HG02623 (cell line): ENCODE data around the gene WLS.

Source experiments
- ATAC-seq: cut with Tn5 transposase; IDR thresholded peaks from one replicate; pipeline ENCODE4 v1.9.1; 2021; ENCODE audit warnings: moderate library complexity; ENCODE audit not compliant: unreplicated experiment

Gene WLS

DNA sequence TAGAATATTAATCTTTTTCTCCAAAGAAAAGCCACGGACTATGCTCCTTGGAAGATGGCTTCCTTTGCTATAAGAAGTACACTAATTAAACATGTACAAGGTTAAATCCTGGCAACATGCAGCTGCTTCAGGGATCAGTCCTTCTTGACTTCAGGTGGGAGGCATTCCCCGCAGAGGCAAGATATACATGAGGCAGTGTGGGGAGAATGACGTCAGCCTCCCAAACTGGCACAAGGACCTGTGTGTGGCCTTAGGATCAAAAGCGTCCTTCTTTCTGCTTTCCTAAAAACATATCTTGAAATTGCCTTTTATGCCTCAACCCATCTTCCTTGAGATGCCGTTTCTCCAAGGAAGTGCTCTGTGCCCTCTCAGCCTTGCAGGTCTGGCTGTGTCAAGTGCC is 90.3 kb downstream of the WLS start:
- no peak for ATAC-seq

DNA sequence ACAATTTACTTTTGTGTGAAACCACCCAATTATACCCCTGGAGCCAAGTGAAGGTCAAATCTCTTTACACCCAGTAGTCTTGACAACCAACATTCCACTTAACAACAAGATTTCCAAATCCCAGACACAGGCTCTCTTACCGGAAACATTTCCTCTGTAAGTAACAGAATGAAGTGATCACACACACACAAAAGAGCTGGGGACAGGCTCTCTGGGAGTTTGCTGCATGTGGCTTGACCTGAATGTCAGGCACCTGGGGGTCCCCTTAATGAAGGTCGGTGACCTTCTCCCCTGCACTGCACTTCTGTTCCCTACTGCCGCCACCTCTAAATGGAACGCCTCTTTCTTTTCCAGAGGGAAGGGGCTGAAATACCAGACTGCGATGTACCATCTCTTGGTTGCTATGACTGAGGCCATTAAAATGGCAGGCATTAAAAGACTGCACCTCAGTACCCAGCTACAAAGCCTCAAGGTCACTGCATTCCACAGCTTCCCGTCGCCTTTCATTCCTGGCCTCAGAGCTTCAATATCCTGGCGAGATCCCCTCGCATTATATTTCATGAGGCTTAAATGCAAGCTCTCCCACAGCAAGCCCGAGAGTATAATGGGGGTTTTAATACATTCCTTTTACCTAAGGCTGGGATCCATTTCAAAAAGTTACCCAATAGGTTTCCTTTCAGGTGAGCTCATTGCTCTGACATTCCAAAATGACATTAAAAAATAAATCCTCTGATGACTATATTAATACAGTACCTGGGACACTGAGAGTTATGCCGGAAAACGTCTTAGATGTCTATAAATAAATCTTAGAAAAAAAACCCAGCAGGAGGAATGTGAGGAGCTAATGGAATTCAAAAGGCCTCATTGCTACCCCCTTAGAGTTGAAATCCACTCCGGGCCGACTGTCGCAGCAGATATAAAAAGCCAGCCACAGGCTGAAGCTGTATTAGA is 91.0 kb downstream of the WLS start:
- ATAC-seq, result no peak

DNA sequence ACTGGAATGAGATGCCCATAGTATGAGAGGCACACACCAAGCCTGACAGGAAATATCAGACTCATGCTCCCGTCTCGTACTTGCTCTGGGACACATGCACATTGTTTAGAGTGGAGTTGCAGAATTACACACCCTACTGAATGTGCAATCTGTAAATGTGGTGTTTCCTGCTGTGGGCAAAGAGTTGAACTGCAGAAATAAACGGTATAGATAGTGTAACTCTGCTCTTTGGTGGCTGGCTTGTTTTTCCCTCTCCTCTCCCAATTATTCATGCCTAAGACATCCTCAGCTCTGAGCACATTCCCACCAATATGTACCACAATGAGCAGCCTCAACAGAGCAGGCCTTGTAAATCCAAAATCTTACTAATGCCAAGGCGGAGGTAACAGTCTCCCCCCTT is 91.8 kb downstream of the WLS start:
- ATAC-seq, result no peak

DNA sequence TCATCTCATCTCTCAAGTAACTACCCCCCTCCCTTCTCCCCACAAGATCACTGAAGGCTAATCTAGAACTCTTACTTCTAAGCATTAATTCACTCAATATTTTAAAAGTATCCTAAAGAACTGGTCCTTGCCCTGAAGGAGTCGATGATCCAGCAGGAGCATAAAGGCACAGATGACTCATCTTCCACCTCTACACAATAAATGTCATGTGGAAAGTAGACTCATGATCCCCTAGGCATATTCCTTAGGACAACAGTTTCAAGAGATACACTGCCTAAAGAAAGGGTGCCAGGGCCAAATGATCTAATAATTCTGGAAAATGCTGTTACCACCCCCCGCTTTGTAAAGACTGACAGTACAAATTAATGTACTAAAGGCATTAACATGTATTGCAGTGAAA is 96.1 kb downstream of the WLS start:
- ATAC-seq, result no peak

DNA sequence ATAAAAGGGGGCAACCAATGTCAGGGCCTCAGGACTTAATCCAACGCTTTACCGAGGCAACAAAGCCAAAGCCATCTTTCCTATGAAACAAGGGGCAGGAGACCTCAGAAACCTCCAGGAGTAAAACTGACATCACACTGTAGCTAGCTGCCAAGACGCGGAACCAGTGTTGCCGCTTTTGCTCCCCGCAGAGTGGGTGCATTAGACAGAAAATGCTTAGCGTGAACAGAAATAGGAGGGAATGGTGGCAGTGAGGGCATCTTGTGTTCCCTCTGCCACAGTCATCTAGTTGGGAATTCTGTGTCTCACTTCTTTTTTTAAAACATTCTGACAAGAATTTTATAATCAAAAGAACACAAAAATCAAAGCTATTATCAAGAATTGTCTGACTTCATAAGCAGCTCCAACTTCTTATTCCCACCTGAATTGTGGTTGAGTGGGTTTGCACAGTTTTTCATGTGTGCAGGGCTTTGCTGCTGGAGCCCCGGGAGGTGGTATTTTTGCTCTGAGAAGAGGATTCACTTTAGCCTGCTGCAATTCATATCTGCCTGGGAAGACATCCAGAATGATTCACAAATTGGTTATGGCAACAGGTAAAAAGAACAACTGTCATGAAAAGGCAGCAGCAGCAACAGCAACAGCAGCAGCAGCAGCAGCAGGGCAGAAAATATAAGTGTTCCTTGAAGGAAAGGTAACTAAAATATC is 99.7 kb downstream of the WLS start:
- no peak for ATAC-seq

DNA sequence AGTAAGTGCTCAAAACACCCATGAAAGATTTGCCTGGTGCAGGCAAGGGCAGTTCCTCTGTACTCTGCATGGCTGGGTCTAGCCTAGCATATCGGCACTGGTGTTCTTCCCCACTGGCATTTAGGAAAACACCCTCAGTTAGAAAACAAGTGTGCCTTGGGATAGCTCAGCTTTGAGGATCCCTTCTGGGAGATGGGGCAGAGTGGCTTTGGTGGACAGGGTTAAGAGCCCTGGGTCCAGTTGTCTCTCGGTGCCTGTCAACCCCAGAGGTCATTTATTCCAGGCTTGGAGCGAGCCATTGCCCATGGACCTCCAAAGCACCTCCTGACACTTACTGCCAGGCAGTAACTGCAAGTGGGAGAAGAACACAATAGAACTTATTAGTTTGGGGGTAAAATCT is 101.1 kb downstream of the WLS start:
- no peak for ATAC-seq

DNA sequence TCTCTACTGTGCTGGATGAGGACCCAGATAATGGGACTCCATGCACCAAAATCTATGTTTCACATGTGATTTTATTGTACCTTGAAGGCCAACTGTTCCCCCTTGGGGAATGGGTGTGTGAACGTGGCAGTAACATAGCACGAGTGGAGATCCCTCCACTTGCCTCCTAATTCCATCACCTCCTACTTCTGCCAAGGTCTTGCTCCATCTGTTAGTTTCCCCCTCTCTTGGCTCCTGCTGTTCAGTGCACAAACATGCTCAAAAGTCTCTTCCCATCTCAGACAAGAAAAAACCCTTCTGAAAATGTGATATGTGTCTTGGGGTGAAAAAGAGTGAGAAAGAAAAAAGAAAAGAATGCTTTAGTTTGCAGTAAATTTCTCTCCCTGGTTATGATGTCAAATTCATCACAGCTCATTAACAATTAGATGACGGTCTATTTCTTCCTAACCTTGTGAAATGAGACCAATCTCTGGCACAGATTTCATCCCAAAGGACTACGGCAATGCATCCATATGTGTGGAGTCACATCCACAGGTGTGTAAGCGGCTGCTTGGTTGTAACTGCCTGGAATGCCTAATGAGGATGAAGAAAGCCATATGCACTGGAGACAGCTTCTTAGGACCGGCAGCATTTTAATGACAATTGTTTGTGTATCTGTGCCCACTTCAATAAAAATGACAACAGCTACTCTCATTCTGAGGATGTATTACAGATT is 102.6 kb downstream of the WLS start:
- no peak for ATAC-seq

DNA sequence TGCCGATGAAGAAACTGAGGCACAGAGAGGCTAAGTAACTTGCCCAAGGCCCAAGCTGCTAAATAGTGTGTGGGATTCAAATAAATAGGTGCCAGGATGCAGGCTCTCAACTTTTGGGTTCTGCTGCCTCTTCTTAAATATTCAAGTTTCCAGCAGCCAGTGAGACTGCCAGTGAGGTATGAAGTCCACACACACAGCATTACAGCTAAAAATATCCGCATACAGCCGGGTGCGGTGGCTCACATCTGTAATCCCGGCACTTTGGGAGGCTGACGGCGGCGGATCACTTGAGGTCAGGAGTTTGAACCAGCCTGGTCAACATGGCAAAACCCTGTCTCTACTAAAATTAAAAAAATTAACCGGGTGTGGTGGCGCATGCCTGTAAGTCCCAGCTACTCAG is 103.5 kb downstream of the WLS start:
- no peak for ATAC-seq

DNA sequence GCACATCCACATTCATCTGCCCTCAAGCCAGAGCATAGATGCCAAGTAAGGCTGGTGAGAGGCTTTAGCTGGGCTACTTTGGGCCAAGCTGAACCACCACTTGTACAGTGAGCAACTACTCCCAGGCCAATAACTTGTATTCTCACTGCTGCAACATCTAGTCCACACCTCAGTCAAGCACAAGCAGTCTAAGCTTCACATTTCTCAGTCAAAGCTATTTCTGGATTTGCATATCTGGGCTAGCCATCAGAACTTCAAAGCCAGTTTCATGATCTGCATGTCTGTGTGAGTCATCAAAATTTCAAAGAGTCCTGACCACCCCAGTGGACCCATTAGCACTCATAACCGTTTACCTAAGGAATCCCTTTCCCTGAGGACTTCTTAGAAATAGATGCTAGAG is 104.2 kb downstream of the WLS start:
- ATAC-seq, result no peak

DNA sequence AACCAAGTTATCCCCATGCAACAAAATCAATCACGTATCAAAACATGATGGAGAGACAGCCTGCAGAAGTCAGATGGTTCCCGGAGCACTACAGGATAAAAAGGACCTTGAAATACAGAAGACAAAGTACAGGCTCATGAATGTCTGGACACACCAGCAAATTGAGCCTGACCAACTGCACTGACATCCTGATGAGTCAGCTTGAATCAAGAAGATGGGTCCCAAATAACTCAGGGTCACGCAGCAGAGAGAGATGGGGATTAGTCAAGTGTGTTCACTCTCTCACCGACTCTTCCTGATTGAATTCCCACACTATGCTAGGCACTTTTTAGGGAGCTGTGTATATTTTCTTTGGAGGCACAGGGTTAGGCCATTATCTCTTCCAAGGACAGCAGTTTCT is 110.8 kb downstream of the WLS start:
- no peak for ATAC-seq

DNA sequence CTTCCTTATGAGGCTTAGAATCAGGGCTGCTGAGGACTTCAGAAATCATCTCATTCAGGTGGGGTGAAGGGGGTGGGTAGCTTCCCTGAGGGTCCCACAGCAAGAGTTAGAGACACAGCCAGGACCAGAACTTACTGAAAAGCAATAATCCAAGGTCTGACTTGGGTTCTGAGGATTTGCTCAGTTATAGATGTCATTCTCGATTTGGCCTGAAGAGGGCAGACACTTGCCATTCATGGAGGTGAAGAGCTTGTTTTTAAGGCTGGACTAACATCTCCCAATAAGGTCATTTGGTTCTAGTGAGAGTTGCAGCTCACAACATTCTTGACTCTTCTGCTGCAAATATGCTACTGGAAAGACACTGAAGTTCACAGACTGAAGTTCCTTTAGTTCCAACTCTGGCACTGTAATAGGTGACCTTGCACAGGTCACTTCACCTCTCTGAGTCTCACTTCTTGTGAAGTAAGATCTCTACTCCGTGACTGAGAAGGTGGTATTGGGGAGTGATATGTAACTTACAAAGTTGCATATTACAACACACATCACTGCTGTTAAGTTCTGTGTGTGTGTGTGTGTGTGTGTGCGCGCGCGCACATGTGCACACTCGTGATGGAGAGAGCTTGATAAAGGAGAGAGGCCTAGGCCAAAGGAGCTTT is 112.1 kb downstream of the WLS start:
- ATAC-seq, result peak; percentile 62

DNA sequence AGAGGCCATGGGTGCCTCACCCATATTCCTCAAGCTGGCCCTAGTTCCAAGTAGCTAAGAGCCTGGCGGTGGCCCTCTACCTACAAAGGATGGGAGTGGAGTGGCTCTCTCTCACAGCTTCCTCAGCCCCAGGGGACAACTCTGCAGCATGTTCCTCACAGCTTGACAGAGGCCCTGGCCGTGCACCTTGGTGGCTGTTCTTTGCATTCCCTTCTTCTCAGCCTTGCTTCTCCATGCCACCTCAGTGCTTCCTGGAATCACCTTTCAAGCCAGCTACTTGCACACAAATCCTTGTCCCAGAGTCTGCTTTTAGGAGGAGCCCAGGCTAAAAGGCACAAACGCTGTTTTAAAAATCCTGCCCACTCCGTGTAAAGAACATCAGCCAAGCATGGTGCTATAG is 112.9 kb downstream of the WLS start:
- no peak for ATAC-seq

DNA sequence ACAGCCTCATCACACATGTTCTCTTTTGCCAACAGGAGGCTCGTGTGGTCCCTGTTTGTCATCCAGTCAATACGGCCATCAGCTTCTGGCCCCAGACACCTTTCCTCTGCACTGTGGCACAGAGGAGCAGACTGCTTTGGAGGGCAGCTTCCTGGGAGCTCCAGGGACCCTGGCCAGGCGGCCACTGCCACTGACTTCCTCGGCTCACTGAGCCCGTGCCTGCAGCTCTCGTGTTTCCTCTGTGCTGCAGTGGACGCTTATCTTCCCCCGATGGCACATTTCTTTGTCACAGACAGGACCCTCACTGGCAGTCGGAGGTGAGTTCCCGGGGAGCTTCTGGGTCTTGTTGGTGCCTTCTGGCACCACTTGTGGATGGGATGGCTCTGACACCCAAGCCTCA is 114.9 kb downstream of the WLS start:
- ATAC-seq, result no peak

DNA sequence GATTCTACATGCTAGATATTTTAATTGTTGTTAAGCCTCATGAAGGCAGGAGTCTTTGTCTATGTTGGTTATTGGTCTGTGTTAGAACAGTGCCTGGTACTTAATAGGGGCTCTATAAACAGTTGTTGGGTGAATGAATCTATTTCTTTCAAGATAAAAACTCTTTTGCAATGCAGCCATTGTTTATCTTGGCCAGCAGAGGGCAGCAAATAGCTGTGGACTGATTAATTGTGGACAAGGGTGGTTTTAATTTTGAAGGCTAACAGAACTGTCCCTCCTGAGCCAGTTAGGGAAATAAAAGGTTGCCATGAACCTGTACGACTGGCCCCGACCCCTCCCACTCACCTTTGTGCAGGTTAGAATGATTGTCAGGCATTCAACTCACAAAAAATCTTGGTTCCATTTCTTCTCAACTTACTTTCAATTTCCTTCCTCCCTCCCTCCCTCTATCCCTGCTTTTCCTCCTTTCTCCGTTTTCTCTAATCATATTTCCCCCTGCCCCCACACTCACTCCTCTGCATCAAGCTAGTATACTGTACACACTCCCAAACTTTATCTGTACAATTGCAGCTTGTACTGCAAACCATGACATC is 115.6 kb downstream of the WLS start:
- ATAC-seq, result no peak

DNA sequence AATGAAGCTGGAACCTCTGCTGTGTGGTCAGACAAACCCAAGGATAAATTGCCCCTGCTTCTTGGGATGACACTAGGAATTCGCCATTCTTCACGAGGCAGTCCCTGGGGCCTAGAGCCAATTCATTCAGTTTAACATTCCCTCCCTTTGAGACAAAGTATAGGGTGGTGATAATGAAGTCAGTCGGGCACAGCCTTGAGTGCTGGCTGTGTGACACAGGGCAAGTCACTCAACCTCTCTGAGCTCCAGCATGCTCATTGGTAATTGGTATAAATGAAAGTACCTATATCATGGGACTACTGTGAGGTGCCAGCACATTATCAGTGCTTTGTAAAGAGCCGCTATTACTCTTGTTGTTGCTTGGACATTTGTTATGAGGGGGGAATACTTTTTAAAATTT is 117.0 kb downstream of the WLS start:
- ATAC-seq, result no peak

DNA sequence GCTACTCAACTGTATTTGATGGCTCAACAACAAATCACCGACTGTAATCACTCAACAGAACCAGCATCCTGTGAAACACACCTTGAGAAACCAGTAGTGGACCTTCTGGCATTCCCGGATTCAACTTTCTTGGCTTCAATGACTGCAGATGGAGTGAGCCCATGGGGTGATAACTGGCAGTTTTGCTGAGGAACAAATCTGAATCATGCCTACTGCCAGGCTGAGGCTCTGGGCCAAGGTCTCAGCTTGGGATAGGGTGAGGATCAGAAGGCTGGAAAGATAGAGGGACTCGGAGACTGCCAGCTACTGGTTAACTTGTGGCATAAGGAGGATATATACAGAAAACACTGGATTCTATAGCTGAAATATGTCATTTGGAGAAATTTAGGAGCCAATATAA is 118.4 kb downstream of the WLS start:
- ATAC-seq, result no peak

DNA sequence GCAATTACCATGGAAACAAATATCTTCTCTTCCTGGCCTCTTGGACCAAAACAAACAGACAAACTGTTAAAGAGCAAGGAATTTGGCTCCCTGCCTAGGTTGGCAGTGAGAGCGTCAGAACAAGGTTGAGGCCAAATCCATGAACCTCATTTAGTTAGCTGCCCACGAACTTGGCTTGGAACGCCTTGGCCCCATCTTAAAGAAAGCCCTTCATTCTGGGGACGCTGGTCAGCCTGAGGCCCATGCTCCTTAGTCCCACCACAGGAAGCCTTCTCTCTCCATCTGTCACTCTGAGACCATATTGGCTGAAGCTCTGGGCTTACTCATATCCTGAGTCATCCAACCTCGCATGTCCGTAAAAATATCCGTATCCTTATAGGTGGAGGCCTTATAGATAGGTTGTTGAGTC is 119.5 kb downstream of the WLS start:
- no peak for ATAC-seq

DNA sequence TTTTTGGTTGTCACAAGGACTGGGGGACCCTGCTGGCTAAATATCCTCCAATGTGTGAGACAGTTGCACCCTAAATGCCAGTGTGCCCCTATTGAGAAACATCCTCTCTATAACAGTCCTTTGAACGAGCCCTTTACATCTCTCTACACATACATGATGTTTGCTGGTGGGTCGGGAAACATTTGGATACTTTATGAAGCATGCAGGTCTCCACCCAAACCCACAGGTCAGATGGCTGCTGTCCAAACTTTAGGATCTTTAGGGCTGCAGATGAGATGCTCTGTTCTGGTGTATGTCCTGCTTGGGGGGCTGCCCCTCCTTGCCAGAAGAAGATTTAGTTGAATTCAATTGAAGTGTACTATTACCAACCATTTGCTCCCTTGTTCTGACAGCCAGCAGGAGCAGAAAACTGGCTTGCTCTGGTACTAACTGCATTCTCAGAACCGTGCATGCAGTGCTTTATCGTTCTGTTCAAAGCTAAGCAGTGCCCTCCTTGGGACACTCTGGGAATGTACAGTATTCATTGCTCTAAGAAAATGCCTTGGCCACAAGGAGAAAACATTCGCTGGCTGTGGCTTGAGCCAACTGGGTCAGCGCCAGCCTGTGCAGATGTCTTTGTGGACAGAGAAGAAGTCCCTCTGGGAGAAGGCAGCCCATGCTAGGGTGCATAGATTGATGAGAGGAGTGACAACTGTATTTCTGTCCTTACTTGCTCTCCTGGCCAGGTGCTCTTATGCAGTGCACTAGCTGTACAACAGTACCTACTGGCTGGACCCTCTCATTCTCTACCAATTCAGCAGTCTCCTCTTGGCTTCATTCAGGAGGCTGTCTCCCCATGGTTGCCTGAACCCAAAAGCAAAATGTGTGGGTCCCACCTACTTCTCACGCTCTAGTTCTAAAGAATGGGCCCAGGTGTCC is 120.5 kb downstream of the WLS start:
- no peak for ATAC-seq

DNA sequence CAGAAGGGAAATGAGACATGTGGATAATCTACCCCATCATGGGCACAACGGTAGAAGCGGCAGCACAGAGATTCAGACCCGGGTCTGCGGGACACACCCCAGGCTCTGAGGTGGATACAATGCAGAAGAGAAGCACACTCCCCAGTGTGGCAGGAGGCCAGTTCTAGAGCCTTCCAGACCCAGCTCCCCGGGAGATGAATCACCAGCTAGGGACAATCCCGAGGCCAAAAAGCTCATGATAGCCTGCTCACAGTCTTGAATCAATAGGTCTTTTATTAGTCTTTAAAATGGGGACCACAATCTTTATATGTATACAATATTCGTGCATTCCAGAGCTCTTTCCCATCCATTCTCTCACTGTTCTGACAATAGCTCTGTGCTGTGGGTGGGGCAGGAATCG is 124.6 kb downstream of the WLS start:
- no peak for ATAC-seq
